ENCODE data around the gene SLC25A33. TPM values are rescaled to one million over a fixed set of nuclear protein-coding genes. Genes with fewer than 3 reads are reported as not detected.

SLC25A33 gene
- polyA plus RNA-seq, 3 donors, result 3.8 to 4.2 (median 4.1) TPM

- no peak for DNase-seq
Observed at GRCh38 chr1:9576903-9577302, 37.6 kb downstream of the SLC25A33 start.

GRCh38 chr1:9577423-9577822, 38.2 kb downstream of the SLC25A33 start:
- DNase-seq, result no peak

GRCh38 chr1:9580942-9581341, 41.7 kb downstream of the SLC25A33 start:
- DNase-seq, result no peak

- no peak for DNase-seq
Observed at GRCh38 chr1:9586147-9586766, 47.0 kb downstream of the SLC25A33 start.

- DNase-seq, result peak; percentile 94
Observed at GRCh38 chr1:9588551-9589143, 49.4 kb downstream of the SLC25A33 start, which contains the start of gene TMEM201. TMEM201 (plus strand) TSS chr1:9588911; CDS start chr1:9588931, 20 bp downstream.

- peak; percentile 33 for DNase-seq
Observed at GRCh38 chr1:9589144-9589718, 50.0 kb downstream of the SLC25A33 start.

- DNase-seq, result no peak
Observed at GRCh38 chr1:9589719-9590157, 50.5 kb downstream of the SLC25A33 start.

- no peak for DNase-seq
Observed at GRCh38 chr1:9590201-9590600, 50.9 kb downstream of the SLC25A33 start.

GRCh38 chr1:9590945-9591668, 51.8 kb downstream of the SLC25A33 start:
- no peak for DNase-seq

- DNase-seq, result no peak
Observed at GRCh38 chr1:9591669-9592509, 52.6 kb downstream of the SLC25A33 start.

GRCh38 chr1:9592510-9593075, 53.3 kb downstream of the SLC25A33 start:
- DNase-seq, result no peak

- DNase-seq, result no peak
Observed at GRCh38 chr1:9593147-9593491, 53.9 kb downstream of the SLC25A33 start.

- DNase-seq, result peak; percentile 90
Observed at GRCh38 chr1:9593492-9594465, 54.5 kb downstream of the SLC25A33 start.

GRCh38 chr1:9594471-9595155, 55.3 kb downstream of the SLC25A33 start:
- no peak for DNase-seq

- no peak for DNase-seq
Observed at GRCh38 chr1:9595156-9595967, 56.1 kb downstream of the SLC25A33 start.

- no peak for DNase-seq
Observed at GRCh38 chr1:9595968-9596340, 56.7 kb downstream of the SLC25A33 start.

- DNase-seq, result no peak
Observed at GRCh38 chr1:9596415-9597123, 57.3 kb downstream of the SLC25A33 start.

Data from renal pelvis (tissue), 4 donors.